Glutamatergic neuron (in vitro differentiated cells): ENCODE results near the gene DVL1. TPM values are rescaled to one million over a fixed set of nuclear protein-coding genes. Genes with fewer than 3 reads are reported as not detected.

ENCODE experiments used
- DNase-seq: peaks from one replicate; pipeline ENCODE4 v3.0.0; 2022
- H3K27ac Mint-ChIP-seq: one replicate; pipeline ENCODE4 v1.8.0; 2020; ENCODE audit warnings: mild to moderate bottlenecking, mixed read lengths, inconsistent platforms; ENCODE audit not compliant: unreplicated experiment
- H3K27me3 Mint-ChIP-seq: one replicate; pipeline ENCODE4 v1.8.0; 2020; ENCODE audit warnings: mild to moderate bottlenecking, moderate library complexity, mixed read lengths, inconsistent platforms; ENCODE audit not compliant: unreplicated experiment
- H3K36me3 Mint-ChIP-seq: one replicate; pipeline ENCODE4 v1.8.0; 2020; ENCODE audit warnings: mild to moderate bottlenecking, mixed read lengths, inconsistent platforms; ENCODE audit not compliant: unreplicated experiment
- H3K4me1 Mint-ChIP-seq: one replicate; pipeline ENCODE4 v1.8.0; 2020; ENCODE audit warnings: mild to moderate bottlenecking, low read depth, mixed read lengths, inconsistent platforms; ENCODE audit not compliant: unreplicated experiment
- H3K4me3 Mint-ChIP-seq: one replicate; pipeline ENCODE4 v1.8.0; 2020; ENCODE audit warnings: mild to moderate bottlenecking, mixed read lengths, inconsistent platforms; ENCODE audit not compliant: unreplicated experiment
- H3K9me3 Mint-ChIP-seq: one replicate; pipeline ENCODE4 v1.8.0; 2020; ENCODE audit warnings: mild to moderate bottlenecking, moderate library complexity, mixed read lengths, inconsistent platforms; ENCODE audit not compliant: unreplicated experiment
- CTCF ChIP-seq: fragments of 200-600 bp; sonication (generic); IDR thresholded peaks from one replicate; pipeline ENCODE4 v1.5.0; 2021; ENCODE audit not compliant: partially characterized antibody, unreplicated experiment
- total RNA-seq: library from RNA; stranded (reverse); fragmentation: NEBNext Ultra II Directional; extraction: Animal tissue kit (Norgen Biotek cat#: 25700); gene quantifications from one replicate; pipeline ENCODE4 v1.2.1, GENCODE V29; 2021; ENCODE audit not compliant: unreplicated experiment

Gene DVL1
- total RNA-seq, 1 donor from 2014 or later = 124 TPM

DNA sequence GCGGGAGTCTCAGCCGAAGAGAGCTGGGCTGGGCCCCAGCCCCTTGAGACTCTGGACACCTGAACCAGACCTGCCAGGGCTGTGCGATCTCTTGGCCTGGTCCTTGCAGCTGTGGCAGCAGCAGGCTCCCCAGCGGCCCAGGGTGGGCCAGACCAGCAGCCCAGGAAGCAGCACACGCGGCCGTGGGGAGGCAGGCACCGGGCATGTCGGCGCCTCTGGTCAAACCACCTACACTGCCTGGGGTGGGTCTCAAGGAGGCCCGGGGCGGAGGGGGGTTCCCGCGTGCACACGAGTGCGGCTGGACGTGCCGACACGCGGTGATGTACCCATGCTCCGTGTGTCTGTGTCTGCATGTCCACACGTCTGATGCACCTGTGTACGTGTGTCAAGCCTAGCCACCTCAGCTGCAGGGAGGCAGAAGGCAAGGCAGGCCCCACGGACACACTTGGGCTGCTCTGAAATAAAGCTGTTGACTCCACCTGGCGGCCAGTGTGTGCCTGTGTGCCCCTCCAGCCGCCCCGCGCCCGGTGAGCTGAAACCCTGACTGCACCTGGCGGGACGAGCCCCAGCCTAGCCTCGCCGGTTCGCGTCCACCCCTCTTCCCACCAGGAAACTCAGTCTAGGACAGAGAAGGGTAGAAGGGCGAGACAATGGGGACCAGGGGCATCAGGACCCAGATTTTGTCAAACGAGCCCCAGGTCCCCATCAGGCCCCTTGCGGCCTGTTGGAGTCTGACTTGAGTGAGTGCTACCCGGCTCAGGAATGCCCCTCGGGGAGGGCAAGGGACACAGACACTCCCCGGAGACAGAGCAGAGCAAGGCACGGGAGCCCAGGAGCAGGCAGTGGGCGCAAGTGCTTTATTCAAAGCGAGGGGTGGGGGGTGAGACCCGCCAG lies 57.4 kb downstream of the DVL1 start:
- DNase-seq = peak; percentile 83
- peaks cover 2% of the 10 kb centered on the region for H3K4me1 Mint-ChIP-seq
- peaks cover 23% of the 10 kb centered on the region for H3K27me3 Mint-ChIP-seq
- peak; percentile 75 for TF ChIP-seq CTCF
- no peak overlapping the region for H3K4me3 Mint-ChIP-seq
- H3K27ac Mint-ChIP-seq = peak overlapping the region; percentile 82
- no peaks in the 10 kb centered on the region for H3K36me3 Mint-ChIP-seq
- peaks cover 7% of the 10 kb centered on the region for H3K9me3 Mint-ChIP-seq

GRCh38 chr1:1291023-1291528 lies 58.1 kb downstream of the DVL1 start:
- Mint-ChIP-seq H3K9me3 (peaks cover 7% of the 10 kb centered on the region), H3K27ac (no peak overlapping the region), H3K4me3 (no peak overlapping the region), H3K4me1 (peaks cover 2% of the 10 kb centered on the region), H3K36me3 (no peaks in the 10 kb centered on the region), H3K27me3 (peaks cover 20% of the 10 kb centered on the region)
- DNase-seq = peak; percentile 72
- TF ChIP-seq CTCF = no peak

- Mint-ChIP-seq H3K27ac (peak overlapping the region; percentile 72), H3K4me3 (no peak overlapping the region), H3K36me3 (no peaks in the 10 kb centered on the region), H3K4me1 (peaks cover 2% of the 10 kb centered on the region), H3K9me3 (peaks cover 7% of the 10 kb centered on the region), H3K27me3 (peaks cover 16% of the 10 kb centered on the region)
- DNase-seq = peak; percentile 91
- TF ChIP-seq CTCF = peak; percentile 71
Measured at GRCh38 chr1:1290238-1290731, 58.9 kb downstream of the DVL1 start.

DNA sequence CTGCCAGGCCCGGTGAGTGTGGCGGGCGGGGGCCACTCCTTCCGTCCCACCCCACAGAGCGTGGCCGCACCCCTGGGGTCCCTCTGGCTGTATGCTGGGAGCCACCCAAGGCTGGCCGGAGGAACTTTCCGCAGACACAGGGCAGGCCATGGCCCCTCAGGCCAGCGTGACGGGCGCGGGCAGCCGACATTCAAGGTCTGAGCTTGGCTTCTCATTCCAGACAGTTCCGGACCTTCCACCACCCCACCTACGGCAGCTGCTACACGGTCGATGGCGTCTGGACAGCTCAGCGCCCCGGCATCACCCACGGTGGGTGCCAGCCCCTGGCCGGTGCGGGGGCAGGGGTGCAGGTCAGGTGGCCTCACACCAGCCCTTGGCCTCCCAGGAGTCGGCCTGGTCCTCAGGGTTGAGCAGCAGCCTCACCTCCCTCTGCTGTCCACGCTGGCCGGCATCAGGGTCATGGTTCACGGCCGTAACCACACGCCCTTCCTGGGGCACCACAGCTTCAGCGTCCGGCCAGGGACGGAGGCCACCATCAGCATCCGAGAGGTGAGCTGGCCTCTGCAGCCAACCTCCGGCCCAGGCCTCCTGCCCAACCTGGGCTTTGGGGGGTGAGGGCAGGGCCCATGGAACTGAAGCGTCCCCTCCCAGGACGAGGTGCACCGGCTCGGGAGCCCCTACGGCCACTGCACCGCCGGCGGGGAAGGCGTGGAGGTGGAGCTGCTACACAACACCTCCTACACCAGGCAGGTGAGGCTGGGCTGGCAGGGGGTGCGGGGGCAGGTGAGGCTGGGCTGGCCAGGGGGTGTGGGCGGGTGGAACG lies 61.7 kb downstream of the DVL1 start:
- TF ChIP-seq CTCF = no peak
- H3K9me3 Mint-ChIP-seq = peaks cover 10% of the 10 kb centered on the region
- peak; percentile 31 for DNase-seq
- no peaks in the 10 kb centered on the region for H3K36me3 Mint-ChIP-seq
- H3K4me3 Mint-ChIP-seq = no peak overlapping the region
- H3K27me3 Mint-ChIP-seq = peaks cover 18% of the 10 kb centered on the region
- H3K27ac Mint-ChIP-seq = no peak overlapping the region
- H3K4me1 Mint-ChIP-seq = peaks cover 2% of the 10 kb centered on the region
